H1 (cell line): ENCODE data around the gene GPC6. TPM values are rescaled to one million over a fixed set of nuclear protein-coding genes. Genes with fewer than 3 reads are reported as not detected.
A peak's percentile ranks its signal among the peaks of the same experiment; 100 is the strongest.

Experiments
- CTCF ChIA-PET: fragments of 300-600 bp; sonication (Branson Sonifier 250); formaldehyde crosslinking; loops from one replicate; lab custom pipeline; 2021; ENCODE audit not compliant: partially characterized antibody; lab: Charles Lee
- POLR2A ChIA-PET: fragments of 300-600 bp; sonication (Branson Sonifier 250); formaldehyde crosslinking; loops from one replicate; lab custom pipeline; 2021; ENCODE audit warnings: inconsistent platforms; ENCODE audit not compliant: partially characterized antibody; lab: Charles Lee
- DNase-seq, 2 experiments: peaks; one replicate each; pipeline versions ENCODE4 v3.0.0 to v3.0.0-alpha.2; 2010 to 2022; ENCODE audit warnings: low spot score in 2 of 2, low read depth in 1 of 2, mixed read lengths in 1 of 2
- FAIRE-seq: peaks from 2 replicates; lab custom pipeline; 2011; peaks lifted over from hg19 to GRCh38; lab: Jason Lieb, UNC
- H2AFZ ChIP-seq: 2 replicates; pipeline ENCODE4 v1.8.1; 2012; ENCODE audit warnings: low read length, inconsistent platforms
- H2AK5ac ChIP-seq: 2 replicates; pipeline ENCODE4 v1.6.1; 2013; ENCODE audit warnings: low read depth, low read length
- H2BK120ac ChIP-seq: replicated peaks from 2 replicates; pipeline ENCODE3; 2013; ENCODE audit warnings: low read depth, low read length, inconsistent platforms
- H2BK12ac ChIP-seq: 2 replicates; pipeline ENCODE4 v1.6.1; 2013; ENCODE audit warnings: low read depth, low read length
- H2BK15ac ChIP-seq: 2 replicates; pipeline ENCODE4 v1.6.1; 2013; ENCODE audit warnings: low read length
- H2BK20ac ChIP-seq: 2 replicates; pipeline ENCODE4 v1.6.1; 2013; ENCODE audit warnings: low read length
- H2BK5ac ChIP-seq: 2 replicates; pipeline ENCODE4 v1.6.1; 2013; ENCODE audit warnings: low read depth, low read length
- H3K14ac ChIP-seq: 2 replicates; pipeline ENCODE4 v1.6.1; 2013; ENCODE audit warnings: inconsistent platforms; ENCODE audit not compliant: insufficient read length
- H3K18ac ChIP-seq: 2 replicates; pipeline ENCODE4 v1.6.1; 2013; ENCODE audit warnings: low read length; ENCODE audit errors: extremely low read depth
- H3K23ac ChIP-seq: 2 replicates; pipeline ENCODE4 v1.6.1; 2013; ENCODE audit warnings: inconsistent platforms; ENCODE audit not compliant: insufficient read length
- H3K23me2 ChIP-seq: 2 replicates; pipeline ENCODE4 v1.6.1; 2013; ENCODE audit warnings: low read depth, low read length
- H3K27ac ChIP-seq: 2 replicates; pipeline ENCODE4 v1.6.1; 2011; ENCODE audit warnings: low read depth, low read length, inconsistent platforms
- H3K27me3 ChIP-seq, 4 experiments: replicated peaks in 1 of 4; 1 replicate in 1 of 4; 2 replicates in 3 of 4; pipeline versions ENCODE4 v1.6.1 to v1.8.1; 2011 to 2013; ENCODE audit warnings: low read length in 3 of 4, mild to moderate bottlenecking in 3 of 4, inconsistent platforms in 2 of 4, mixed read lengths in 2 of 4, moderate library complexity in 1 of 4; ENCODE audit not compliant: control insufficient read depth in 3 of 4, insufficient read depth in 3 of 4; ENCODE audit errors: extremely low read depth in 1 of 4
- H3K36me3 ChIP-seq, 4 experiments: 2 replicates each; pipeline versions ENCODE4 v1.6.1 to v1.8.1; 2011 to 2013; ENCODE audit warnings: mild to moderate bottlenecking in 4 of 4, low read length in 3 of 4, moderate library complexity in 2 of 4, control low read depth in 1 of 4, inconsistent platforms in 1 of 4; ENCODE audit not compliant: insufficient read depth in 4 of 4, control insufficient read depth in 2 of 4
- H3K4ac ChIP-seq: replicated peaks from 2 replicates; pipeline ENCODE3; 2013; ENCODE audit warnings: low read length, low read depth, mixed read lengths, inconsistent platforms; ENCODE audit not compliant: insufficient read length
- H3K4me1 ChIP-seq, 4 experiments: replicated peaks in 1 of 4; 1 replicate in 1 of 4; 2 replicates in 3 of 4; pipeline versions ENCODE4 v1.6.1 to v1.8.1; 2011 to 2013; ENCODE audit warnings: low read length in 3 of 4, inconsistent platforms in 2 of 4, mixed read lengths in 1 of 4; ENCODE audit not compliant: insufficient read depth in 4 of 4, control insufficient read depth in 3 of 4
- H3K4me2 ChIP-seq, 2 experiments: 2 replicates each; pipeline versions ENCODE4 v1.6.1 to v1.8.1; 2011 to 2013; ENCODE audit warnings: low read depth in 2 of 2, low read length in 2 of 2, control low read depth in 1 of 2, inconsistent platforms in 1 of 2, mild to moderate bottlenecking in 1 of 2; ENCODE audit not compliant: insufficient read depth in 1 of 2
- H3K4me3 ChIP-seq, 4 experiments: fragments of 200-600, 300-600 bp in 1 of 4; sonication (generic), shearing (Covaris generic), sonication (Bioruptor Twin) in 1 of 4; 2 replicates each; pipeline versions ENCODE4 v1.5.1 to v1.8.1; 2011 to 2016; ENCODE audit warnings: low read length in 4 of 4, low read depth in 3 of 4, control low read depth in 2 of 4, inconsistent platforms in 2 of 4, mild to moderate bottlenecking in 2 of 4, mixed read lengths in 1 of 4, moderate library complexity in 1 of 4; ENCODE audit not compliant: insufficient read depth in 2 of 4; ENCODE audit errors: extremely low read depth in 1 of 4
- H3K56ac ChIP-seq: replicated peaks from 2 replicates; pipeline ENCODE3; 2013; ENCODE audit warnings: low read depth, mild to moderate bottlenecking, mixed read lengths, low read length, inconsistent platforms; ENCODE audit not compliant: insufficient read length
- H3K79me1 ChIP-seq: 2 replicates; pipeline ENCODE4 v1.6.1; 2013; ENCODE audit warnings: low read depth, low read length, control low read depth
- H3K79me2 ChIP-seq, 2 experiments: 2 replicates each; pipeline versions ENCODE4 v1.6.1 to v1.8.1; 2012 to 2013; ENCODE audit warnings: low read length in 2 of 2, mild to moderate bottlenecking in 2 of 2, inconsistent platforms in 1 of 2; ENCODE audit not compliant: insufficient read depth in 2 of 2, control insufficient read depth in 1 of 2
- H3K9ac ChIP-seq, 4 experiments: replicated peaks in 1 of 4; 1 replicate in 1 of 4; 2 replicates in 3 of 4; pipeline versions ENCODE4 v1.6.1 to v1.8.1; 2011 to 2013; ENCODE audit warnings: low read depth in 3 of 4, low read length in 3 of 4, control low read depth in 2 of 4, mild to moderate bottlenecking in 2 of 4, moderate library complexity in 2 of 4, inconsistent platforms in 1 of 4; ENCODE audit errors: extremely low read depth in 1 of 4
- H3K9me3 ChIP-seq, 2 experiments: 2 replicates each; pipeline versions ENCODE4 v1.6.1 to v1.8.1; 2012 to 2013; ENCODE audit warnings: mild to moderate bottlenecking in 2 of 2, moderate library complexity in 2 of 2, control low read depth in 1 of 2, inconsistent platforms in 1 of 2, low read depth in 1 of 2, low read length in 1 of 2, mixed read lengths in 1 of 2; ENCODE audit not compliant: insufficient read depth in 2 of 2
- H4K20me1 ChIP-seq, 2 experiments: replicated peaks in 1 of 2; 2 replicates each; pipeline versions ENCODE3 to v1.8.1; 2011 to 2013; ENCODE audit warnings: inconsistent platforms in 2 of 2, low read length in 2 of 2, mild to moderate bottlenecking in 1 of 2; ENCODE audit not compliant: insufficient read depth in 2 of 2, control insufficient read depth in 1 of 2
- H4K5ac ChIP-seq: 2 replicates; pipeline ENCODE4 v1.6.1; 2013; ENCODE audit warnings: low read length, low read depth, mixed read lengths, inconsistent platforms; ENCODE audit not compliant: insufficient read length
- H4K8ac ChIP-seq: 2 replicates; pipeline ENCODE4 v1.8.0; 2013; ENCODE audit warnings: mild to moderate bottlenecking, moderate library complexity, low read length, inconsistent platforms; ENCODE audit not compliant: insufficient read depth; ENCODE audit errors: extremely low read depth
- H4K91ac ChIP-seq: replicated peaks from 2 replicates; pipeline ENCODE3; 2013; ENCODE audit warnings: low read length, mixed read lengths, inconsistent platforms; ENCODE audit not compliant: insufficient read length
- CEBPB ChIP-seq: IDR thresholded peaks from 2 replicates; pipeline ENCODE4 v1.6.1; 2012; ENCODE audit warnings: low read depth, low read length
- GTF2F1 ChIP-seq: IDR thresholded peaks from 2 replicates; pipeline ENCODE4 v1.6.1; 2012; ENCODE audit warnings: low read depth, low read length, improper control_type of control experiment, borderline replicate concordance
- WGBS, 2 experiments: shearing (Covaris generic) in 1 of 2; methylation state at CpG; one replicate each; pipeline versions ENCODE4 v1.1.6 to v1.1.7; 2013 to 2015; ENCODE audit warnings: low lambda C conversion rate in 2 of 2, mixed read lengths in 2 of 2, inconsistent platforms in 1 of 2, low coverage in 1 of 2, missing lambda C conversion rate in 1 of 2; ENCODE audit not compliant: insufficient replicate concordance in 2 of 2, insufficient coverage in 1 of 2, insufficient read length in 1 of 2; ENCODE audit errors: extremely low coverage in 1 of 2, missing lambda C conversion rate in 1 of 2; 5-methylcytosine and 5-hydroxymethylcytosine counted together
- polyA plus RNA-seq, 7 experiments: library from polyadenylated mRNA; depleted of rRNA in 3 of 7; stranded (reverse) in 5 of 7; unstranded in 2 of 7; fragments of >200 nt in 5 of 7; fragments of 200-250 nt in 2 of 7; gene quantifications; 1 replicate in 5 of 7; 2 replicates in 1 of 7; 4 replicates in 1 of 7; pipeline versions ENCODE4 v1.2.1 to v1.2.3, GENCODE V29; 2011 to 2013; ENCODE audit warnings: missing spikeins in 2 of 7, mixed read lengths in 2 of 7
- total RNA-seq: library from RNA; stranded (reverse); fragmentation: NEBNext Ultra II Directional; extraction: Animal tissue kit (Norgen Biotek cat#: 25700); gene quantifications from 2 replicates; pipeline ENCODE4 v1.2.1, GENCODE V29; 2021

GPC6 gene
- total and polyA plus RNA-seq, 2 of the 8 experiments (the other 6 are each of a cell fraction or from before 2014, with no cell fraction given): 5.4 to 12.0 TPM

DNA sequence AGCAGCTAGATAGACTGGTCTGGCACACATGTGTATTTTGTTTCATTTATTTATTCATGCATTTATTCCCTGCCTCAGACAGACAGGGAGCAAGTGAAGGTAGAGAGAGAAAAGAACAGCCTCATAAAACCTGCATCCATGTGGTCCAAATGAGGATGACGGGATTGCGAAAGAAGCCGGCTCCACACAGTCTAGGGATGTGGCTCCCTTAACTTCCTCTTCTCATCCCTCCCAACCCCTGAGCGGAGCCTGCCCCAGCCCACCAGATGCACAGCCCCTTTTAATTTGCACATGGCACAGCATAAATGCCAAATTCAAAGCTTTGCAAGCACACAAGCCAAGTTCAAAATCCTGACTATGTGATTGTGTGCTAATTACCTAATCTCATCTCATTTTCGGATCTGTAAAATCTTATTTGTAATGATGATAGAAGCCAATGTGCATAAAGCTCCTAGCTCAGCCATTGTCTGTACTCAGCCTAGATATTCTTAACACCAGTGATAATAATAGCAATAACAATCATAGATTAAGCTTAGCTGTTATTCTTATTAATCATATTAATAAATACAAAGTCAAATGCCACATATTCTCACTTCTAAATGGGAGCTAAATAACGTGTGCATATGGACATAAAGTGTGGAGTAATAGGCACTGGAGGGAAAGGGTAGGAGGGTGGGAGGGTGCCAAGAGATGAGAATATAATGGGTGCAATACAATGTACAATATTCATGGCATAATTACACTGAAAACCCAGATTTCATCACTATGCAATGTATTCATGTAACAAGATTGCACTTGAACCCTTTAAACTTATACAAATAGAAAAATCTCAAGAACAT lies 1096.5 kb downstream of the GPC6 start:
- no peaks in the 10 kb centered on the region for H3K79me1 ChIP-seq
- H2AFZ ChIP-seq: no peak overlapping the region
- H3K79me2 ChIP-seq: no peaks in the 10 kb centered on the region
- no peaks in the 10 kb centered on the region for H3K9me3 ChIP-seq
- H4K5ac ChIP-seq: no peak overlapping the region
- no peak overlapping the region for H4K8ac ChIP-seq
- H3K9ac ChIP-seq: no peak overlapping the region
- no peak overlapping the region for H2BK15ac ChIP-seq
- no peak overlapping the region for H2BK12ac ChIP-seq
- CTCF ChIA-PET: interaction anchor here (1.2 to 1.9 kb wide), 3 partner anchors 10 to 131 kb away, joined by 3 to 5 read pairs (median 3); no protein-coding TSS in a partner anchor
- no peaks in the 10 kb centered on the region for H4K20me1 ChIP-seq
- H3K4me3 ChIP-seq: no peak overlapping the region
- no peak overlapping the region for H3K4me2 ChIP-seq
- no peak for DNase-seq
- TF ChIP-seq CEBPB (peak; percentile 90), GTF2F1 (no peak)
- TF ChIP-seq, all 59 proteins: peak for 1
- POLR2A ChIA-PET: no interaction called here
- Histone ChIP-seq H3K14ac (no peak overlapping the region), H2BK5ac (no peak overlapping the region), H3K18ac (no peak overlapping the region), H3K27me3 (no peaks in the 10 kb centered on the region), H3K27ac (no peak overlapping the region), H3K36me3 (no peaks in the 10 kb centered on the region), H3K23ac (no peak overlapping the region), H3K4ac (no peak overlapping the region), H2BK20ac (no peak overlapping the region), H2AK5ac (no peak overlapping the region), H3K56ac (no peak overlapping the region), H3K23me2 (no peaks in the 10 kb centered on the region), H3K4me1 (peaks cover 0 to 7% (median 0%) of the 10 kb centered on the region in 4 experiments; a peak in 1 of 7 replicates), H2BK120ac (no peak overlapping the region), H4K91ac (no peak overlapping the region)
- WGBS, 2 experiments: 86% methylated on average over 6 of the region's 6 CpGs; no CpG with 5 or more reads in 1 of the 2 experiments
- FAIRE-seq: no peak
